GM18498 (cell line): Measurements from ENCODE around the gene PLA2G15.
A peak's percentile ranks its signal among the peaks of the same experiment; 100 is the strongest.

Experiments
- ATAC-seq: cut with Tn5 transposase; IDR thresholded peaks from one replicate; pipeline ENCODE4 v1.9.1; 2021; ENCODE audit warnings: mild to moderate bottlenecking, moderate library complexity; ENCODE audit not compliant: unreplicated experiment

Gene PLA2G15

DNA sequence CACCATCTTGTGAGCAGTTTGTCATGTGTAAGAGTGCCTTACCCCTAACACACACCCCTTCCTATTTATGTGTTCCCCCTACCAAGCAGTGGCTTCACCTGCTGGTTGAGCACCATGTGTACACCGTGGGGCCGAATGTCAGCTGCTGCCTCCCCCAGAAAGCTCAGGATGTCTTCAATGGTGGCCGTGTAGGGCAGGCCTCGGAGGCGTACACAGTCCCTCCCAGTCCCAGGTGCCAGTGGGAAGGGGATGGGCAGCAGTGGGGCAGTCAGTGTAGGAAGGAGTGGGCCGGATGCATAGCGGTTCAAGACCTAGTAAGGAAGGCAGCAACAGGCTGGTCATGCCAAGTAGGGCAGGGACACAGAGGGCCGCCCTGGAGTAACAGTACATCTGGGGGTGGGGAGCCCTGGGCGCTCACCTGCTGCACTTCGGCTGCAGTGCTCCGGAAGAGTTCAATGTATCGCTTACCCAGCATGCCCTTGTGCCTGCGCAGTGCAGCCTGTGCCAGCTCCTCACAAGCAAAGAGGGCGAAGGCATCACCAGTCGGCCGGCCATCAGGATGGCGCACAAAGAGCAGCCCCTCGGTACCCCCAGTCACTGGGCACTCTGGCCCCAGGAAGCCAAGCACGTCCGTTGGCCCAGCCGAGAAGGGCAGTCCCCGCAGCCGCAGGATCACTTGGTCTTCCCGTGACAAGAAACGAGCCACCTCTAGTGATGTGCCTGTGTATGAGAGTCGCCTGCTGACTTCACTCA is 13.6 kb upstream of the PLA2G15 start:
- no peak for ATAC-seq

DNA sequence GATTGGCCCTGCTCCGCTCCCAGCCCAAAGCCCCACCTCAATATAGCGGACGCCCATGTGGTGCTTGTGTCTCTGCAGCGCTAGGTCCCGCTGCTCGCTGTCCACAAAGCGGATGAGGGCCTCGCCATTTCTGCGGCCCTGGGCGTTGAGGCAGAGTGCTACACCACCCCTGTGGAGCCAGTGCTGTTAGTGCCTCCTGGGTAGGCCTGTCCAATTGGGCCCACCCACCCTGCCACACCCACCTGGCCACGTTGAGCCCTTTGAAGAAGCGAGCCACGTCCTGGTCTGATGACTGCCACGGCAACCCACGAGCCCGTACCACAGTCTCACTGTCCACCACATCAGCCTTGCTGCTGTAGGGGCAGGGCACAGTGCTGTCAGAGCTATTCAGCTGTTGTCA is 12.8 kb upstream of the PLA2G15 start:
- no peak for ATAC-seq

DNA sequence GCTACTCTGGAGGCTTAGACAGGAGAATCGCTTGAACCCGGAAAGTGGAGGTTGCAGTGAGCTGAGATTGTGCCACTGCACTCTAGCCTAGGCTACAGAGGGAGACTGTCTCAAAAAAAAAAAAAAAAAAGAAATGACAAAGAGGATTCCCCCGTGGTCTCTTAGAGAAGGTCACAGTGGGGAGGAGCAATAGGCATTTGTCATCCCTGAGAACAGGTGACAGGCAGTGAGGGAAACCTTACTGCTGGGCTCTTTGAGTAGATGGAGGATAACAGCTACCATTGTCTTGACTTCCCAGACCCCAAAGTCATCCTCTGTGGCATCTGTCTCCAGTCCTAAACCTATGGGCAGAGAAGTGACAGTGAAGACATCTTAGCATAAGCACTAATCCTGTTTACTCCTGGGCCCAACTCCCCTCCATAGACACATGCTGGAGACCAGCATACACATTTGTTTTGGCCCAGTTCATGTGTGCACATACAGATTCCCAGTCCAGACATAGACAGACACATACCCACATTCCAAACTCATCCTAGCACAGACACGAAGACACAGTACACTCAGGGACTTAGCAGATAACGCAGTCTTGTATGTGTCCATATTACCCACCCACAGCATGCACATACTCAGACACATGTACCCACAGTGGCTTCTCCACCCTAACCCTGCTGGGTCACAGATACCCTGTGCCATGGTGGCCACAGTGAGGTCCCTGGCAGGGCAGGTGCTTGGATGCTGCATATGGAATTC is 11.9 kb upstream of the PLA2G15 start:
- no peak for ATAC-seq

DNA sequence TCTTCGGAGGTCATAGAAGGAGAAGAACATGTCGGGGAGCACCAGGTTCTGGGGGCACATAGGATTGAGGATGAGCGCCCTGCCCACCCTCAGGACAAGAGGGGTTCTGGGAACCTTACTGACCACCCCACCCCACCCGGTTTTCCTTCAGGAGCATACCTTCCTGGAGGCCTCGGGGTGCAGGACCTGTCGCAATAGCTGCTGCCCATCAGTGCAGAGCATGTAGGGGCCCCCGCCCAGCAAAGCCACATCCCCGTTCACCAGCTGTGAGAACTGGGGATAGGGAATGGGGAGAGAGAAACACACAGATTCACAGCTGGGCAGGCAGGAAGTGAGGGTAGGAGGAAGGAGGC is 11.4 kb upstream of the PLA2G15 start:
- ATAC-seq, result no peak

DNA sequence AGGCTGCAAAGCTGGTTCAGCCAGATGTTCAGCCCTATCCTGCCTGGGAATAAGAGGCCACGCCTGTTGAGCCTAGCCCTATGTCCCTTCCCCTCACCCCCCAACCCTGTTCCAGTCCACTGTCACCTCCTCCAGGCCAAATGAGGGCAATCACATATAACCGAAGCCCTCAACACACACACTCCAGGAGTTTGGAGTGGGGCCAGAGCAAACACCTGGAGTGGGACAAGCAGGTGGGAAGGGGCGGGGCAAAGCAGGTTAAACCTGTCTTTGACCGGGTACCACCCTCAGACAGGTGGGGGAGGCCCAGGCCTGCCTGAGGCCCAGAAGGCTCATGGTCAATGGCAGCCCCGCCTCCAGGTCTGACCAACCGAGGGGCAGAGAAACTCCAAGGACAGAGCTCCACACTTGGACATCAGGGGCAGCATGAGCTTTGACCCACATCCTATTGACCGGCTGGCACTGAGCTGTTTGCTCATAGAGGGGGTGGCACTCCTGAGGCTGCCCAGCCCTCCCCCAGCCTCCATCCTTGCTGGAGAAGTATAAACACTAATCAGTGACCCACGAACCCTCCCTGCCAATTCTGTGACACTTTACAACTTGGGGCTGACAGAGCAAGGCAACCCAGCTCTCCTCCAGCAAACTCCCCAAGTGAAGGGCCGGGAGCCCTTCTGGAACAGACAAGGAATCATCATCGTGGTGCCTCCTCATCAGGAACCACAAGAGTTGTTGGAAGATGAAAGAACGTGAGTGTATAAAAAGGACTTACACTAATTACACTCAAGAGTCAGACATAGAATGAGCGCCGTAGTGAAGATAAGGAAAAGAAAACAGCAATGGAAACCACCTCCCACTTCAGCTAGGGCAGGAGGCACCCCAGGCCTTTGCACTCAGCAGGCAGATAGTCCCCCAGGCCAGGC is 10.7 kb upstream of the PLA2G15 start:
- no peak for ATAC-seq

DNA sequence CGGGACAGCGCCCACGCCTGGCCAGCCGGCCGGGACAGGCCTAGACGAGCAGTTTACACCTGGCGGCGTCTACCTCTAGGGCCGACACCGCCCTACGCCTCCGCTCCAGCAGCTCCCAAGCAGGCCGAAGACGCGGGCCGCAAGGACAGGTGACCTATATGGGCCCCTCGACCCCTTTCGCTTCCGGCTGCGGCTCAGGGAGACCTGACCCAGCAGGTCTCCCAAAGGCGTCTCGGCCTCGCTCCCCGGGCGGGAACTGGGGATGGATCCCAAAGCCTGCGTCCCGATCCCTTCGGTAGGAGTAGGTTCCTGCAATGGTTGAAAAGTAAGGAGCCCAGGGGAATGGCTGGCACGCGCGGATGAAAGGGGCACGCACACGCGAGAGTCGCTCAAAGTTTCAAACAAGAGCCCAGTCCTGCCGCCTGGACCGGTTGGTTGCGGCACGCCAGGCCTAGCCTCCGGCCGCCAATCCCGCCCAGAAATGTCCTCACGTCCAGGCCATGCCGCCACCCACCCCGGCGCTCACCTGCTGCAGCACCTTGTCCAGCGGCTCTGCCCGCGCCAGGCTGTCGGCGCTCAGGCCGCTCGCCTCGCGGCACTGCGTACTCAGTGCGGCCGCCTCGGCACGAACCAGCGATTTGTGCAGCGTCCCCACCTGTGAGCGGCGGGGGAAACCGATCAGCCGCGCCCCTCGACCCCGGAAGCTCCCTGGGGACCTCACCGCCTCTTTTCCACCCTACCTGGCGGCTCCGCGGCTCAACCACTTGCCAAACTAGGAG is 9.9 kb upstream of the PLA2G15 start:
- ATAC-seq, result no peak

DNA sequence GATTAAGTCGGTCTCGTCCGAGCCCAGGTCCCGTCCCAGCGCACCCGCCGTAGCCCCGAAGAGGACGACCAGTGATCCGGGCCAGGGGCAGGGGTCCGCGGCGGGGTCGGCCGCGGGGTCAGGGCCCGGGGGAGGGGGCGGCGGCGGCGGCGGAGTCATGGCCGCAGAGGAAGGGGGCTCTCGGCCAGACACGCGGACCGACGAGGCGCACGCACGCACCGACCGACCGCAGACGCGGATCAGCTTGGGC is 9.4 kb upstream of the PLA2G15 start, which contains the start of gene ESRP2:
Gene ESRP2 (minus strand): TSS at position 241 of the 250 bp plus-strand sequence. CDS start 82 bp downstream, at position 159.
- no peak for ATAC-seq

DNA sequence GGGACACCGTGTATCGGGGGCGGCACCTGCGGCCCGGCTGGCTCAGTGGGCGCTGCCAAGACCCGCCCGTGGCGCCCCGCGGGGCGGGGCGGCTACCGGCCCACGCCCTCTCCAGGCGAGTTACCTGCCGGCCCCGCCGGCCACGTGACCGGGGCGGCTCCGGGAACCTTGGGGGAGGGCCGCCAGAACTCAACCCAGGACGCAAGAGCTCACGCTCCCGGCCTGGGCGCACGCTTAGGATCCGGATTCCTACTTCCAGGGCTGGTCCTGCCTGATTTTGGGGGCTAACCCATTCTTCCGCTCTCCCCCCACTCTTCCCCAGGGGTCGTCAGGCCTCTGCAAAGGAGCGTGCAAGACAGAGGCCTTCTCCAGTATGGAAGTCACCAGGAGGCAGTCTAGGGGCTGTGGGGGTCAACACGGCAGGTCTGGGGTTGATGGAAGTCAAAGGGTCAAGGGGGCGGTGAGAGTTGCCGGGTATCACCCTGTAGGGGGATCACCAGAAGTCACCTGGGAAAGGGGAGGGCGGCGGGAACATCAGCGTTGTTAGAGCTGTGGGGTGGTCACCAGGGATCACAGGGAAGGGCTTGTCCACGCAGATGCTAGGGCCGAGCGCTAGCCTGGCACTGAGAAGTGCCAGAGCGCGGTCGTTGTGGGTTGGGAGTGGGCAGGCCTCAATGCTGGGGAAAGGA is 8.9 kb upstream of the PLA2G15 start:
- ATAC-seq, result no peak

DNA sequence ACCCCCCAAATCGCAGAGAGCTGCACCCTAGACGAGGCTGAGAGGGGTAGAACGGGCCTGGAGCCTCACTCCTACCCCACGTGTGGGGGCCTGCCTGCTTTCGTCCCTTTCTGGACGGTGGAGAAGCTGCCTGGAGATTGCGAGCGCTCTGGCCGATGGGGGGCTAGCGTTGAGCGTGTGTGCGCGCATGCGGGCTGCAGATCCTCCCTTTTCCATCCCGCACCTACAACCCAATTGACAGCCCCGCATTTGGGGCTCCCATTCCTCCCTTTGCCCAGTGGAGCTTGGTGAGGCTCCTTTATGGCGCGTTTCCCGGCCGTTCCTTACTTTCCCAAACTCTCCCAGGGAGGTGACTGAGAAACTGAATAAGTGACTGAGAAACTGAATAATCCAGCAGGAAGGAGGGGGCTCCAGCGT is 8.3 kb upstream of the PLA2G15 start:
- ATAC-seq, result no peak

DNA sequence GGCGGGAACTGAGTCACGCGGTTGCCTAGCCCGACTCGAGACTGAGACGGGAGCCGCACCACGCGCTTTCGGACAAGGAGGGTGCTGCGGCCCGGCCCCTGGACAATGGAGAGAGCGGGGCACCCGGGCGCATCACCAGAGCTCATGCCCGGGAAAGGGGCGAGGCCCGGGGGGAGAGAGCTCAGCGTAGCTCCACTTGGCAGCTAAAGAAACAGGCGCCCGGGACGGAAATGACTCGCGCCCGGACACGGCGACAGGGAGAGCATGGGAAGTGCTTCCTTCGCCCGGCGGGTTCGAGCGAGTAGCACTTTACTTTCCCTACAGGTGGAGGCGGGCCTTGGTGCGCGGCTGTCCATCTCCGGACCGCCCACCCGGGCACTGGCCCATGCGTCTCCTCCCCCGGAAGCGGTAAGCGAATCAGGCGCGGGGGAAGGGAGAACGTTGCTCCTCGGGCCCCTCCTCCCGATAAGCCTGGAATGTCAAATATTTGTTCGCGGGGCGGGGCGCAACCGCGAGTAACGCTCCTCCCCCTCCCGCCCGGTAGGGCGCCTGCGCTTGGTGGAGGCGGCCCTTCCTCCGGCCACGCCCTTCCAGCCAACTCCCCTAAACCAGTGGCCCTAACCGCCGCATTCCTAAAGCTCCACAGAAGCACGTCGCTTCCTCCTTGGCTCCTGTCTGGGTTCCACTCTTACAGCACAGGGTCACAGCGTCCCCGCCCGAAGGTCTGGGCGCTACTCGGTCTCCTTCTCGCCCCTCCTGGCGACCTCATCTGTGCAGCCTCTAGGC is 7.7 kb upstream of the PLA2G15 start:
- peak; percentile 81 for ATAC-seq

DNA sequence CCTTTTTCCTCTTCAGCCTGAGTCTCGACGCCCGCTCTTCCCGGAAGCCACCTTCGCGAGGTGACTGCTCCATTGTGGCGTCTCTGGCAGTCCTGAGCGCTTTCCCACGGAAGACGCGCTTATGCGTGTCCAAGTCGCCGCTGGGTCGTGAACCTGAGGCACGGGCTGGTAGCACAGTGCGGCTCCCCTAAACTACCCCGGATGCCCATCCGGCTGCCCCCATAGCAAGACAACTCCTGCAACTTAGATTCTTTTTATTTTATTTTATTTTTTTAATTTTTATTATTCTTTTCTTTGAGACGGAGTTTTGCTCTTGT is 7.2 kb upstream of the PLA2G15 start:
- peak; percentile 15 for ATAC-seq

DNA sequence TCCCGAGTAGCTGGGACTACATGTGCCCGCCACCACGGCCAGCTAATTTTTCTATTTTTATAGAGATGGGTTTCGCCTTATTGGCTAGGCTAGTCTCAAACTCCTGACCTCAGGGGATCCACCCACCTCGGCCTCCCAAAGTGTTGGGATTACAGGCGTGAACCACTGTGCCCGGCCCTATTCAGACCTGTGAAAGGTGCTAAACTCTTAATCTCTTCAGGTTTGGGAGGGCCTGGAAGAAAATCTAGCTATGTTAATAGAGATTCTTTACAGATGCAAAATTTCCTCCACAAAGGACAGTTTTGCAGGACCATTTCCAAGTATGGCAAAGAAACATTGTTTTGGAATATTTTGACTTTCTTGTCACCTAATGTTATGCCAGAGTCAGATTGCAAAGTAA is 3.1 kb upstream of the PLA2G15 start:
- ATAC-seq, result no peak

DNA sequence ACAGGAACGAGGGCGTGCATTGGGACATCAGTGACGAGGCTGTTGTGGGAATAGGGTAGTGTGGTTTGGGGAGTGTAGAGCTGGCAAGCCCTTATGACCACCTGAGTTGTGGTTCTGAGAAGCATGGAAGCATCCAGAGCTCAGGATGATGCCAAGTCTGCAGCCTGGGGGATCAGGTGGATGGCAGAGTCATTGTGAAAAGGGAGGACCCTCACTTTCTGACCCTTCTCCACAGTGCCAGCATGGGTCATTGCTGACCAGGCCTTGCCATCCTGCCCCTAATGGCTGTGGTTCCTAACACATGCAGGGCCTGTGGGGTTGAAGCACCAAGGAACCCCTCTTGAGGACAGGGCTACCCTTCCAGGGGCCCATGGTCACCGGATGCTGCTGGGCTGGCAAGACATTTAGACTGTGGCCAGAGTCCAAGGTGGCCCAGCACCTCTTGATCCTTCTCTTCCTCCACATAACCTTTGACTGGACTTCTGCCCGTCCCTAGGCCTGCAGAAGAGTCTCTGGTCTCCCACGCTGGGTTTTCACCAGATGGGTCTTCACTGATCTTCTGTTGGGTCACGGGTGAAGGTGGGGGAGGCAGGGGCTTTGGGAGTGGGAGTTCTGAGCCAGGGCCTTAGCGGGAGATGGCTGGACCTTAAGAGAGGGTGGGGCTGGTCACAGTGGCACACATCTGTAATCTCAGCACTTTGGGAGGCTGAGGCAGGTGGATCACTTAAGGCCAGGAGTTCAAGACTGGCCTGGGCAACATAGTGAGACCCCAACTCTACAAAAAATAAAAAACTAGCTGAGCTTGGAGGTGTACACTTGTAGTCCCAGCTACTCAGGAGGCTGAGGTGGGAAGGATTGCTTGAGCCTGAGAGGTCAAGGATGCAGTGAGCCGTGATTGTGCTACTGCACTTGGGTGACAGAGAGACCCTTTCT is 2.0 kb upstream of the PLA2G15 start:
- ATAC-seq, result no peak

DNA sequence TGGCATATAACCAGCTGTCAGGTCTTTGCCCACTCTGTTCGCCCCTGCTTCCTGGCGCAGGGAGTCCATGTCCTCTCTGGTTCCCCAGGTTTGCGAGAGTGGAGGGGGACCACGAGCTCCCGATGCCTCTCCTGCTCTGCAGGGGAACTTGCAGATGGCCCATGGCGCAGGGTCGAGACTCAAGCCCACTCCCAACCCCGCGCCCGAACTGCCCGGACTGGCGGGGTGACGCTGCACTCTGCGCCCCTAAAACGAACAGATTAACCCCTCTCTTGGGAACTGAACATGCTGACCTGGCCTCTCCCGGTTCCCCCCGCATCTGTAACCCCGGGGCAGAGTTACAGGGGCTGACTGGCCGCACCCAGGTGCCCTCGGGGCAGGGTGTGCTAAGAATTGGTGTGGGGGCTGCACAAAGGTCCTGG is 681 bp upstream of the PLA2G15 start:
- no peak for ATAC-seq

DNA sequence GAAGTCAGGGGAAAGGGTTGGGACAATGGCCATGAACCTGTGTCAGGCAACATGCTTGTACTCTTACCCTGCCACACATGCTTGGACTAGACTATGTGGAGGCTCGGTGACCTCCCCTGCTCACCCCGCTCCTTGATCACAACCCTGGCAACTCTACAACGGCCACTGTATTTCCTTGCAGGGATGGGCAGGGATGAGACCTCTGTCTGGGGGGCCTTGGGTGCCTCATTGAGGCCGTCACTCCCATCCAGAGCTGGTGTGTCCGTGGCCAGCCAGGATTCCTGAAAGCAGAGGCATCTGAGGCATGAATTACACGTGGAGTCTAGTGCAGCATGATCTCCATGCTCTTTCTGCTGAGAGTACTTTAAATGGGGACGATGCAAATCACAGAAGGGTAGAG is 948 bp downstream of the PLA2G15 start:
- no peak for ATAC-seq

DNA sequence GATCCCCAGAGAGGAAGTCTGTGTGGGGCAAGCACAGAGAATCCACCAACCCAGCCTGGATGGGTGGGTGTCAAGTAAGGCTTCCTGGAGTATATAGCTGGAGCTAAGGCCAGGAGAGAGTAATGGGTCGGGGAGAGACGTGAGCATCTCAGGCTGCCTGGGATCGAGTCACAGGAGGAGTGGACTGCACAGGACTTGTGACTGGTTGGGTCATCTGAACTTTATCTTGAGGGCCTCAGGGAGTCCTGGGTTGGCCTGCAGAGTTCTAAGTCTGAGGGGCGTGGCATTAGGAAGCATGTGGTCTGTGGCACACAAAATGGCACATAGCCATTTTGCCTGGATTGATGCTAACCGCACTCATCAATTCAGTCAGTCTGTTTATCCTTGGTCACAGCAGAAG is 1.5 kb downstream of the PLA2G15 start:
- no peak for ATAC-seq

DNA sequence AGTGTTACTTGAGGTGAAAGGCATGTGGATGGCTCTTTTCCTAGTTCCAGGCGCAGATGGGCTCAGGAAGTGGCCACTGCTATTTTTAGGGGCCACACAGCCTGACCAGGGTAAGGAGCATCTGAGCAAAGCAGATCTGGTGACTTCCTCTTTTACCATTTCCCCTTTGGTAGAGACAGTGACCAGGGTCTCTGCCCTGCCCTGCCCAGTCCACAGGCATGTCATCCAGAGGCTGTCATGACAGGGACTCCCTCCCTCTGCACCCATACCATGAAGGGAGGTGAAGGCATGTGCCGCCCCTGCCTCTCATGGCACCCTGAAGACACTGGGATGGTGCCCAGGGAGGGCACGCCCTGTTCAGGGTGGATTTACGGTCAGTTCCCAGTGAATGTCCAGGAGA is 2.2 kb downstream of the PLA2G15 start:
- ATAC-seq, result no peak

DNA sequence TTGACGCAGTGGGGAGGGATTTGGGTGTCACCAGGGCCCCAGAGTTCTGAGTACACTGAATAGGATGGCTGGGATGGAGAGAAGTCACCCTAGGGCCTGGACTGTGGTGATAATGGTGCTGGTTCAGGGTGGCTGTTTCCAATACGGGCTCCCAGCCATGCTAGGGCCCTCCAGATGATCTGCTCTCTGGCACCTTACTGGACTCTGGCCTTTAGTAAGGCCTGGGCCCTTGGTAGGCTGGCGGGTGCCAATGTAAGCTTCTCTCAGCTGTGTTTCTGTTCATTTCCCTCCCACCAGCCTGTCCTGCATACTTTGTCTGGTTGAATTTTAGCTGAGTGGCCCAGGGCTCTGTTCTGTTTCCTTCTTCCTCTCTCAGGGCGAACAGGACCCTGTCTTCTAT is 2.8 kb downstream of the PLA2G15 start:
- no peak for ATAC-seq

DNA sequence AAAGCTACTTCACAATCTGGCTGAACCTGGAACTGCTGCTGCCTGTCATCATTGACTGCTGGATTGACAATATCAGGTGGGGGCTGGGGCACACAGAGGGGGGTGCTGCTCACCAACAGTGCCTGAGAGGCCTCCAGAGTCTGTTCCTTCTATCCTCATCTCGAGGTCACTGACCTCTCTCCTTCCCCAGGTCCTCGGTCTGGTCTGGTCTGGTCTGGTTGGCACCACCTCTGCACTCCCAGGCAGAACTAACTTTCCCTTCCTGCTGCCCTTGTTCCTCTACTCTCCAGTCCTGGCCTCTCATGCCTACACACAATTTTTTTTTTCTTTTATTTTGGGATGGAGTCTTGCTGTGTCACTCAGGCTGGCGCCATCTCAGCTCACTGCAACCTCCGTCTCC is 4.2 kb downstream of the PLA2G15 start:
- ATAC-seq, result no peak
